AG10803 (cell line): ENCODE results near the gene AKAP10.
"Not testable (repeated sequence)": the region's sequence is repeated elsewhere in the genome, so short reads cannot be mapped to it uniquely, and the experiment has no call there.

Source experiments
- DNase-seq: peaks from one replicate; pipeline ENCODE4 v3.0.0; 2010; ENCODE audit warnings: low read depth
- H3K4me3 ChIP-seq: 2 replicates; pipeline ENCODE4 v1.5.1; 2011; ENCODE audit warnings: mild to moderate bottlenecking, low read length, control low read depth
- CTCF ChIP-seq: conservative IDR thresholded peaks from 2 replicates; pipeline ENCODE4 v1.5.1; 2011; ENCODE audit warnings: mild to moderate bottlenecking, low read length, control low read depth, inconsistent platforms

AKAP10 gene

GRCh38 chr17:19977293-19978208, at the start of gene AKAP10:
Gene AKAP10, minus strand, starts transcription at chr17:19977828. Its CDS starts 149 bp downstream, at chr17:19977679.
- TF ChIP-seq CTCF: no peak
- H3K4me3 ChIP-seq: peak within 1 kb of the TSS; percentile 92
- peak; percentile 81 for DNase-seq

- no peak for DNase-seq
- TF ChIP-seq CTCF: no peak
- H3K4me3 ChIP-seq: no peak overlapping the region
Observed at GRCh38 chr17:20026960-20027359, 49.3 kb upstream of the AKAP10 start.

GRCh38 chr17:20022701-20023100, 45.1 kb upstream of the AKAP10 start:
- no peak overlapping the region for H3K4me3 ChIP-seq
- TF ChIP-seq CTCF: no peak
- no peak for DNase-seq

- DNase-seq: not testable (repeated sequence)
Observed at GRCh38 chr17:20016475-20016992, 38.9 kb upstream of the AKAP10 start.

GRCh38 chr17:20012017-20012536, 34.4 kb upstream of the AKAP10 start:
- no peak for DNase-seq
- TF ChIP-seq CTCF: no peak
- H3K4me3 ChIP-seq: no peak overlapping the region

More at GRCh38 chr17:20016475-20016992, 38.9 kb upstream of the AKAP10 start:
- H3K4me3 ChIP-seq: not testable (repeated sequence)

- no peak for DNase-seq
- H3K4me3 ChIP-seq: no peak overlapping the region
- no peak for TF ChIP-seq CTCF
Observed at GRCh38 chr17:20010936-20011335, 33.3 kb upstream of the AKAP10 start.

- H3K4me3 ChIP-seq: peak overlapping the region; percentile 35
- TF ChIP-seq CTCF: peak; percentile 64
- DNase-seq: peak; percentile 66
Observed at GRCh38 chr17:20010099-20010863, 32.7 kb upstream of the AKAP10 start.
